ENCODE data around the gene TFAP2E. TPM values are rescaled to one million over a fixed set of nuclear protein-coding genes. Genes with fewer than 3 reads are reported as not detected.
A peak's percentile ranks its signal among the peaks of the same experiment; 100 is the strongest.

The TFAP2E gene
- total RNA-seq, 1 donor from 2014 or later, result 0.49 TPM

GRCh38 chr1:35642471-35642955 lies 69.4 kb downstream of the TFAP2E start:
- Mint-ChIP-seq H3K36me3 (ENCODE audit: low read depth) (peaks cover 8% of the 10 kb centered on the region), H3K27me3 (peaks cover 34% of the 10 kb centered on the region), H3K4me3 (peak overlapping the region; percentile 100), H3K9me3 (no peaks in the 10 kb centered on the region), H3K4me1 (peaks cover 21% of the 10 kb centered on the region), H3K27ac (peak overlapping the region; percentile 99)
- intact Hi-C loops (cut with micrococcal nuclease), result loop anchor here (5.0 kb wide), 3 partner anchors 65 to 450 kb away; partner anchors contain the start of gene SFPQ
- peak; percentile 64 for DNase-seq

- H3K4me3 Mint-ChIP-seq, result peak overlapping the region; percentile 20
- DNase-seq, result no peak
- no peak overlapping the region for H3K27ac Mint-ChIP-seq
- H3K4me1 Mint-ChIP-seq, result peaks cover 11% of the 10 kb centered on the region
- H3K27me3 Mint-ChIP-seq, result peaks cover 38% of the 10 kb centered on the region
- H3K36me3 Mint-ChIP-seq (ENCODE audit: low read depth), result peaks cover 3% of the 10 kb centered on the region
- no peaks in the 10 kb centered on the region for H3K9me3 Mint-ChIP-seq
- intact Hi-C loops (cut with micrococcal nuclease), result loop anchor here (5.0 kb wide), 3 partner anchors 67 to 452 kb away; partner anchors contain the start of gene SFPQ
Observed at GRCh38 chr1:35644204-35644603, 71.1 kb downstream of the TFAP2E start.

Other genes with a start within 250 kb of the TFAP2E start
- 35.2 and 35.3 TPM in 2 replicates for gene KIAA0319L, start 15.9 kb upstream of the TFAP2E start, total RNA-seq
- gene NCDN, start 15.5 kb upstream of the TFAP2E start, total RNA-seq, result 33.5 and 34.0 TPM in 2 replicates
- gene PSMB2, start 68.2 kb downstream of the TFAP2E start, total RNA-seq, result 133 TPM in 2 replicates
- 25.0 and 26.0 TPM in 2 replicates for gene C1orf216, start 145.6 kb downstream of the TFAP2E start, total RNA-seq
- gene CLSPN, start 196.7 kb downstream of the TFAP2E start, total RNA-seq, result 59.4 and 62.3 TPM in 2 replicates
- 7.2 and 10.0 TPM in 2 replicates for gene AGO4, start 234.7 kb downstream of the TFAP2E start, total RNA-seq